ENCODE results near the gene MYL11. TPM values are rescaled to one million over a fixed set of nuclear protein-coding genes. Genes with fewer than 3 reads are reported as not detected.
A peak's percentile ranks its signal among the peaks of the same experiment; 100 is the strongest.

MYL11 gene
- total RNA-seq, 1 donor from 2014 or later = not detected

- ATAC-seq (no peak), DNase-seq (ENCODE audit: low spot score) (no peak)
Measured at GRCh38 chr16:30353438-30354129, 21.0 kb upstream of the MYL11 start.

- ATAC-seq (peak; percentile 21), DNase-seq (ENCODE audit: low spot score) (no peak)
Measured at GRCh38 chr16:30354423-30355143, 20.0 kb upstream of the MYL11 start.

DNA sequence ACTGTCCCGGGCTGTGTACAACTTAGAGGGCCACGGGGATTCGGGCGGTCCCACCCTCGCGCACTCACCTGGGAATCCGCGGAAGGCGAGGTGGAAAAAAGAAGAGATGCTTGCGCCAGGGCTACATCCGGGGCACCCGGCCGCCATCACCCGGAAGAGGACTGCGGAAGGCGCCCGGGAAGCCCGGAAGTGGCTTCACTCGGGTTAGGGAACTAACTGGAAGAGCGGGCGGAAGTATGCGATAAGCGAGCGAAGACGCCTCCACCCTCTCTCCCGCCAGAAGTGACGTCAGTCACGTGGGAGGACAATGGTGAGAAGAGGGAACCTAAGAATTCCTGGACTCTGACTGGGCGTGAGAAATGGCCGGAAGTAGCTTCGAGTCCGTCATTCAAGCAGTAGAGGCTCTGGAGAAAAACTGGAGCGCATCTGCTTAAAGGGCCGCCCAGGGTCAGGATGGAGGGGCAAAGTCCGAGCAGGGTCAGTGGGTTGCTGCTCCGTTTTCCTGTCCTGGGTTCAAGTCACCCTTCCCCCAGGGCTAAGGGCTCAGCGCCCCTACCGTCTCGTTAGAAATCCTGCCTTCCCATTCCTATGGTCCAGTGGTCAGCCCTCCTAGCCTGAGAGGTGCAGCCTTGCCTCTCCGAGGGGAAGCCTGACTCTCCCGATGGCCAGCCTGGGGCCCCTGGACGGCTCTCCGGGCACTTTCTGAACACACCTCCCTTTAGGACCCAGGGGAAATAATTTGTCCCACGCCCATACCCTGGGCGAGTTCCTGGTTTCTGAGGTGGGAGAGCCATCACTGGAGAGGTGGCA, 19.3 kb upstream of the MYL11 start, which contains the start of gene CD2BP2:
CD2BP2 (minus strand) TSS at position 165 of the 810 bp plus-strand sequence. CDS start 627 bp downstream, outside the sequence.
- DNase-seq (ENCODE audit: low spot score) = peak; percentile 96
- peak; percentile 76 for ATAC-seq

- ATAC-seq = no peak
Measured at GRCh38 chr16:30355954-30356308, 18.7 kb upstream of the MYL11 start.

DNA sequence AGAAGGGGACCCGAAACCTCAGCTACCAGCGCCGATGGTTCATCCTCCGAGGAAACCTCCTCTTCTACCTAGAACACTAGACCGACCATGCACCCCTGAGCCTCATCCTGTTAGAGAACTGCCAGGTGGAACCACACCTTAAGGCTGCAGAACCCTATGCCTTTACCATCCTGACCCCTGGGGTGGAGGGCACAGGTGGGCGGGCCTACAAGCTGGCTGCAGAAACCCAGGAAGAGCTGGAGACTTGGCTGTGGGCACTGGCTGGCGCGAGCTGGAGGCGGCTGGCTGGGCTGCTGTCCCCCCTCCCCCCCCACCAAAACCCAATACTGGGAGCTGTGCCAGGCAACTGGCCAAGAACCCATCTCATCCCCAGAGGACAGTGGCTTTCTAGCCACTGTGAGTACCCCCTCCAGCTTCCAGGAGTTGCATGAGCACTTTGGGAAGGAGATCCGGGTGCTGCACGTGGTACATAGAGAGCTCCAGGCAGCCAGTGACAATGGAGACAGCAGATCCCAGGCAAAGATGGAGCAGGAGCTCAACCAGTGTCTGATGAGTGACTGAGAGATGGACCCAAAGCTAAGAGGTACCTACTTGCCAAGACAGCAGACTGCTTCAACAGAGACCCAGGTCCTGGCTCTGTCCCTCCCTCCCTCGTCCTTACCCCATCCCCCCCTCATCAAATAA, 18.1 kb upstream of the MYL11 start:
- ATAC-seq = peak; percentile 15

More at GRCh38 chr16:30355954-30356308, 18.7 kb upstream of the MYL11 start:
- no peak for DNase-seq (ENCODE audit: low spot score)

GRCh38 chr16:30357085-30357714, 17.4 kb upstream of the MYL11 start:
- DNase-seq (ENCODE audit: low spot score) = no peak

More for the DNA sequence above, 18.1 kb upstream of the MYL11 start:
- DNase-seq (ENCODE audit: low spot score) = peak; percentile 79

DNA sequence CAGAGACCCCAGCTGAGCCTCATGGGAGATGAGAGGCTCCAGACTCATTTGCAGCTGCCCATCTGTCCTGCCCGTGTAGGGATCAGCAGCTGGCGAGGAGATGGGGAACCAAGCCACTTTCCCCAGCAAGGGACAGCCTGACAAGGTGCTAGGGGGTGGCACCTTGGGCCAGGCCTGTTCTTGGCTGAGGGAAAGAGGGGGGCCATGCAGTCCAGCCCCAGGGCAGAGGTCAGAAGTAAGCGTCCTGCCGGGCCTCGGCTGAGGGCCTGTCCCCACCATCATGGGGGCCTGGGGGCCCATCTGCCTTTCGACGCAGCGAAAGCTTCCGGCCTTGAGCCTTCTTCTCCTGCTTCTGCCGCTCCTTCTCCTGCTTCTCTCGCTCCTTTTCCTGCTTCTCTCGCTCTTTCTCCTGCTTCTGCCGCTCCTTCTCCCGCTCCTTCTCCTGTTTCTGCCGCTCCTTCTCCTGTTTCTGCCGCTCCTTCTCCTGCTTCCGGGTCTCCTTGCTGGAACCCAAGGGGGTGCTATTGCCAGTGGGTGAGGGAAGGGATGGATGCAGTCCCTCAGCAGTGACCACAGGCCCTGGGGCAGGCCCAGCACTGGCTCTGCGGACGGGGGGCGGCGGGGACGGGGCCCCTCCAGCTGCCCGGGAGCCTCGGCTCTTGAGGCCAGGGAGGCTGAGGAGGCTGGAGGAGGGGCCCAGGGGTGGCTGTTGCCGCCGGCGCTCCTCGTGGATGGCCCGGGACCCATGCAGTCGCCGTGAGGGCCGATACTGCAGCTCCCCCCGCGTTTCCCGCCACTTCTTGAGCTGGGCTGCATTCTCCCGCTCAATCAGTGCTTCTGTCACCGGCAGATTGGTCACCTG, 16.7 kb upstream of the MYL11 start:
- DNase-seq (ENCODE audit: low spot score) (no peak), ATAC-seq (no peak)

More at GRCh38 chr16:30357085-30357714, 17.4 kb upstream of the MYL11 start:
- ATAC-seq = no peak

DNA sequence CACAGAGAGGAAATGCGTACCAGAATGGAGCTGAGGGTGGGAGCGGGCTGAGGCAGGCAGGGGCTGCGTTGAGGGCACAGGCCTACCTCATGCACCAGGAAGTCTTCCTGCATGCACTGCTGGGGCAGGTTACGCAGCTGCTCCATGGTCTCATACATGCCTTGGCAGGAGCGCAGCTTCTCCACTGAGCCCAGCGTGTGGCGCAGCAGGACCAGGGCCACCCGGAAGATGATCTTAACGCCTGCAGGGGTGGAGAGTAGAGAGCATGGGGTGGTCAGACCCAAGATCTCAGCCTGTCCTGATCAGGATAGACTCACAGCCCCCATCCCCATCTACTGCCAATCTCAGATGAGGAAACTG, 16.0 kb upstream of the MYL11 start:
- DNase-seq (ENCODE audit: low spot score) = no peak
- no peak for ATAC-seq

GRCh38 chr16:30358990-30359870, 15.4 kb upstream of the MYL11 start:
- ATAC-seq (no peak), DNase-seq (ENCODE audit: low spot score) (no peak)

GRCh38 chr16:30359871-30360170, 14.8 kb upstream of the MYL11 start:
- ATAC-seq (no peak), DNase-seq (ENCODE audit: low spot score) (no peak)

DNA sequence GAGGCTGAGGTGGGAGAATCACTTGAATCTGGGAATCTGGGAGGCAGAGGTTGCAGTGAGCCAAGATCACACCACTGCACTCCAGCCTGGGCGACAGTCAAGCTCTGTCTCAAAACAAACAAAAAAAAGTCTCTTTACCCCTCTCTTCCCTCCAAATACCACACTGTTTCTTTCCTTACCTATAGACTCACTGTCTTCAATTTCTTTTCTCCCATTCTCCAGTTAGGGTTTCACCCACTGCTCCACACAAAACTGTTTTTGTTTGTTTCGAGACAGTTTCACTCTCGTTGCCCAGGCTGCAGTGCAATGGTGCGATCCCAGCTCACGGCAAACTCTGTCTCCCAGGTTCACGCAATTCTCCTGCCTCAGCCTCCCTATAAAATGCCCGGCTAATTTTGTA, 13.4 kb upstream of the MYL11 start:
- DNase-seq (ENCODE audit: low spot score) (no peak), ATAC-seq (no peak)

DNA sequence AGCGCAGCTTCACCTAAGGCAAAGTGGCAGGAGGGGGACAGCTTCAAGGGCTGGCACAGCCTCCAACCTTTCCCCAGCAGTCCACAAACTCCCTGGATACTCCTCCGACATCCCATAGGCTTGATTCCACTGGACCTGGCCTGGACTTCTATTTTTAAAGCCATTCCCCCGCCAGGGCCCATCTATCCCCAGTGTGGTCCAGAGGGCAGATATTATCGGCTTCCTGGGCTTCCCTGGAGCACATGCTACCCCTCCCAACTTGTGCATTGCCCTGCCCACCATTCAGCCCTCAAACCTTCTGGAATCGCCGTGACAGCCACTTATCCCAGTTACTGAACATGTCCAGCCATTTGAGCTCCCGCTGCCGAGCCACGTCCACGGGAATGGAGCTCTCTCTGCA, 9.4 kb upstream of the MYL11 start:
- ATAC-seq (no peak), DNase-seq (ENCODE audit: low spot score) (no peak)

DNA sequence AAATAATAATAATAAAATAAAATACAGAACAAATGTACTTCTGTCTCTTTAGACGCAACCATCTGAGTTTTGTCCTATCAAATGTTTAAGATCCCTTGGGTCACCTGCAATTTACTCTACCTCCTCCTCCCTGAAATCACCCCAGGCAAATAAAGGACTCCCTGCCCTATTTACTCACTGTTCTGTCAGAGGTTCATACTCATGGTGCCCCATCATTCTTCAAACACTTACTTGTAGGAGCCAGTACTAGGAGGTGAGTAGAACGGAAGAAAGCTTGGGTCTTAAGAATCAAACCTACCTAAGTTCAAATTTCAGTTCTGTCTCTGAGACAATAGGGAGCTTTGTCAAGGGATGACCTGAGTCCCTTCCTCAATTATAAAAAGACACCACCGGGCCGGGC, 8.1 kb upstream of the MYL11 start:
- DNase-seq (ENCODE audit: low spot score) (no peak), ATAC-seq (no peak)

GRCh38 chr16:30367349-30368009, 7.1 kb upstream of the MYL11 start:
- peak; percentile 79 for DNase-seq (ENCODE audit: low spot score)

DNA sequence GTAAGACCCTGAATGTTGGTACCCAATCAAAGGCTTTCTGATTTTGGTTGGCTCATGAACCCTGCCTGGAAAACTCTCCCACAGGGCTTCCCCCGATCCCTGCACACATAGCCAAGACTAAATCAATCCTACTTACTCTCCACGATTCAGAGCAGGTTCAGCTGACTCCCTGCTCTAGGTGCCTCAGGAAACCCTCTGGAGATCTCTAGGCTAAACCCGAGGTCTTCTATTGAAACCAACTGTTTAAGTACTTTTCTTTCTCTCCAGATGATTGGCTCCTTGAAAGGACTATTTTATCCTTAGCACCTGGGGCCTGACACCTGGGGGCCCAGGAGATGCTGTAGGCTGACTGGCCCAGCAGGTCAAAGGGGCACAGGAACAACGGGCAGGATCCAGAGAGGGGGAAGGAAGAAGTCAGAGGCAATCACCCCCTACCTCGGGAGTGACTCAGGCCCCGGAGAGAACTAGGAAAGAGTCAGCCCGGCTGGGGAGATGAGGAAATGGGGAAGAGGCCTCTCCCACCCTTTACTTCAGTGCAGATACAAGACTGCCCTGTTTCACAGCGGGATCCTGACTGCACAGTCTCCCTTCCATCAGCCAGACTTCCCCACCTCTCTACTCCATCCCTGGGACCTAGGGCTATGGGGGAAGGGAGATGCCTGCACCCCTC, 6.3 kb upstream of the MYL11 start:
- no peak for ATAC-seq
- DNase-seq (ENCODE audit: low spot score) = no peak

More at GRCh38 chr16:30367349-30368009, 7.1 kb upstream of the MYL11 start:
- peak; percentile 45 for ATAC-seq

DNA sequence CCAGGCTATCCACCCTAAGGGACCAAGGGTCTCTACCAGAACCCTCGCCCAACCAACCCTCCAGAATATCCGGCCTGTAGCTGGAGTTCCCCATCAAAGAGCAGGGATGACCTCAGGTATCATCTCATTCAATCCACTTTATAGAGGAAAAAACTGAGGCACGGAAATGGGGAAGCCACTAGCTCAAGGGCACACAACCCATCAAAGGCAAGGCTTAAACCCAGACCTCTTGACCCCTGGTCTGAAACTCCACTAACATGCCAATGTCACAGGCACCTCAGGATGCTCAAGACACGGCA, 5.9 kb upstream of the MYL11 start:
- no peak for DNase-seq (ENCODE audit: low spot score)
- no peak for ATAC-seq

DNA sequence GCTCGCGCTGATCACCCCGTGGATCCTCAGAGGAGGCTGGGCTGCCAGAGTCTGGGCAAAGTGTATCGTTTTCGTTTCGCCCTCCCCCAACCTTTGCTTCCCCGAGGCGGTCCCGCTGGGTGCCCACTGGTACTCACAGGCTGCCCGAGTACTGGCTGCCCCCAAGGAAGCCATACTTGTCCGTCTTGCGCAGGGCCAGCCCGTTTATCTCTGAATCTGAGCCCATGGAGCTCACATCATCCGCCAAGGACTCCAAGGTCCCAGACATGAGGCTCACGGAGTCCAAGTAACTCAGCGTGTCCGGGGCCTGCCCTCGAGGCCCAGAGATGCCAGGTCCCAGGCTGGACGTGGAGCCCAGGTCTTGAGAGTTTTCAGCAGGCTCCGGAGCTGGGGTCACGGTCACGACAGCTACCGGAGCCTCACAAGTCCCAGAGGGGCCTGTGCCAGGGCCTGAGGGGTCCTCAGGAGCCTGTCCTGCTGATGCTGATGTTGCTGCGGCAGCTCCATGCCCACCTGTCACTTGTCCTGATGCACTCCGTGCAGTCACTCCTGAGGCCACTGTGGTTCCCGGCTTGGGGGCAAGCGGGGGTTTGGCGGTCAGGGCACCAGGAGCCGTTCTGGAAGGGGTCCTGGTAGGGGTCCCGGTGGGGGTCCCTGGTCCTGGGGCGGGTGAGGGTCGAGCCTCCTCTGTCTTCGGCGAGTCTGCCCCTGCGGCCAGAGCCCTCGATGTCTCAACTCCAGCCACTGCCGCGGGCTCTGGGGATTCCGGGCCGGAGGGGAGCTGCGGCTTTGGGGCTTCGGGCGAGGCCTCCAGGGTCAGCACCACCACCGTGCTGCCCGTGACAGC, 5.3 kb upstream of the MYL11 start:
- DNase-seq (ENCODE audit: low spot score) = peak; percentile 56
- no peak for ATAC-seq
